ENCODE measurements around the gene ECHDC3. TPM values are rescaled to one million over a fixed set of nuclear protein-coding genes. Genes with fewer than 3 reads are reported as not detected.
A peak's percentile ranks its signal among the peaks of the same experiment; 100 is the strongest.
"Not testable (repeated sequence)": the region's sequence is repeated elsewhere in the genome, so short reads cannot be mapped to it uniquely, and the experiment has no call there.

The ECHDC3 gene
- total RNA-seq (ENCODE audit: insufficient read depth, low replicate concordance), result 0.48 TPM

DNA sequence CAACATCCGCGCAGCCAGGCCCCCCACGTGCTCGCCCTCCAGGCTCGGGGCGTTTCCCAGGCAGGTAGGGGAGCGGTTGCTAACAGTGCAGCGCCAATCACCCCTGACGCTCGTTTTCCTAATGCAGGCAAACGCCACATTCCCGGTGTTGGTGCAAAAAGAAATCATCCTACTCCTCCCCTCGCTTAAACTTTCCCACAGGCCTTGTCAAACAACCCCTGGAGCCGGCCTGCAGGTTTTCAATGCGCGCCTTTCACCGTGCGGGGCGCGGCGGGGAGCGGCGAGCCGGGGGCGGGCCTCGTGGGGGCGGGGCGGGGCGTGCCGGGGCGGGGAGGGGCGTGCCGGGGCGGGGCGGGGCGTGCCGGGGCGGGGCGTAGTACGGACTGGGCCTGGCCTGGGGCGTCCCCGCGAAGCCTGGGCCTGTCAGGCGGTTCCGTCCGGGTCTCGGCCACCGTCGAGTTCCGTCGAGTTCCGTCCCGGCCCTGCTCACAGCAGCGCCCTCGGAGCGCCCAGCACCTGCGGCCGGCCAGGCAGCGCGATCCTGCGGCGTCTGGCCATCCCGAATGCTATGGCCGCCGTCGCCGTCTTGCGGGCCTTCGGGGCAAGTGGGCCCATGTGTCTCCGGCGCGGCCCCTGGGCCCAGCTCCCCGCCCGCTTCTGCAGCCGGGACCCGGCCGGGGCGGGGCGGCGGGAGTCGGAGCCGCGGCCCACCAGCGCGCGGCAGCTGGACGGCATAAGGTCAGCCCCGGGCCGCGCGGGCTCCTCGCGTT is at the start of gene ECHDC3:
Gene ECHDC3 (plus strand): TSS at position 374 of the 770 bp plus-strand sequence. CDS start 195 bp downstream, at position 569.
- peak; percentile 36 for DNase-seq (ENCODE audit: low spot score)

DNA sequence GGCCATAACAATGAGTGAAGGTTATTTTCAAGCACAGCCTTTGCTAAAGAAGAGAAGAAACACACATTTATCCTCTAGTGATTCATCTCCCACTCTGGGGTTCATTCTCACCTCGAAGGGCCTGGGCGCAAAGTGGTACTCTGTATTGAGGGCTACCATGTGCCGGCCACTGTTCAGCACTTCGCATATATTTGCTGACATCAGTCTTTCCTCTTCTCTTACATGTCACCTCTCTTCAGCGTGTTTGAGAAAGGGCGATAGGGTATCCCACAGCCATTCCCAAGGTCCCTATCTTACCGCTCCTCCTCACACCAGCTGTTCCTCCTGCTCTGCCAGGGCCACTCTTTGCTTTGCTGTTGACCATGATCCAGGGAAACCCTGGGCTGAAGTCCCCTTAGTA is 48.8 kb upstream of the ECHDC3 start:
- DNase-seq (ENCODE audit: low spot score), result no peak

GRCh38 chr10:11695779-11696178 is 46.4 kb upstream of the ECHDC3 start:
- DNase-seq (ENCODE audit: low spot score), result no peak

- no peak for DNase-seq (ENCODE audit: low spot score)
Measured at GRCh38 chr10:11697718-11698527, 44.3 kb upstream of the ECHDC3 start.

GRCh38 chr10:11698691-11699549 is 43.3 kb upstream of the ECHDC3 start:
- DNase-seq (ENCODE audit: low spot score), result no peak

DNA sequence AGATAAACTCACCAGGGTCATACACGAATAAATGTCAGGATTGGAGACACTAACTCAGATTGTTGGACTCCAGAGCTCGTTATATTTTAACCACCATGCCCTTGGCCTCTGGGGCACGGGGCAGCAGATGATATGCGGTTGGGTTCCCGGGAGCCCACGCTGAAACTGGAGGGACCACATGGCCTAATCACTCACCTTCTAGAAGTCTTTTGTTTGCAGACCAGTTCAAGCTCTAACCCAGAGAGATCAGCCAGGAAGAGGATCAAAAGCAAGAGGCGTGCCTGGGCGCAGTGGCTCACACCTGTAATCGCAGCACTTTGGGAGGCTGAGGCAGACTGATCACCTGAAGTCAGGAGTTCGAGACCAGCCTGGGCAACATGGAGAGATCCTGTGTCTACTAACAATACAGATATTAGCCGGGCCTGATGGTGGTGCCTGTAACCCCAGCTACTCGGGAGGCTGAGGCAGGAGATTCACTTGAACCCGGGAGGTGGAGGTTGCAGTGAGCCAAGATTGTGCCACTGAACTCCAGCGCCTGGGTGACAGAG is 42.6 kb upstream of the ECHDC3 start:
- no peak for DNase-seq (ENCODE audit: low spot score)

DNA sequence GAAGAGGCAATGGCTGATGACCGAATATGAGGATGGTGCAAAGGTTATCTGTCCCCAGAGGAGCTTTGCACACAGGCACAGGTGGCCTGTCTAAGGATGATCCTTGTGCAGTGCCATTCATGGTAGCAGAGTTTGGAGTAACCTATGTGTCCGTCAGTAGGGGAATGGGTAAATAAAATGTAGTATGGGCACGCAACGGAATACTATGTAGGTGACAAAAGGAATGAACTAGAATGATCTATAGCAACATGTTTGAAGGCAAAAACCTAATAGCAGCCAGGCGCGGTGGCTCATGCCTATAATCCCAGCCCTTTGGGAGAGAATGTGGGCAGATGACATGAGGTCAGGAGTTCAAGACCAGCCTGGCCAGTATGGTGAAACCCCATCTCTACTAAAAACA is 41.6 kb upstream of the ECHDC3 start:
- no peak for DNase-seq (ENCODE audit: low spot score)

DNA sequence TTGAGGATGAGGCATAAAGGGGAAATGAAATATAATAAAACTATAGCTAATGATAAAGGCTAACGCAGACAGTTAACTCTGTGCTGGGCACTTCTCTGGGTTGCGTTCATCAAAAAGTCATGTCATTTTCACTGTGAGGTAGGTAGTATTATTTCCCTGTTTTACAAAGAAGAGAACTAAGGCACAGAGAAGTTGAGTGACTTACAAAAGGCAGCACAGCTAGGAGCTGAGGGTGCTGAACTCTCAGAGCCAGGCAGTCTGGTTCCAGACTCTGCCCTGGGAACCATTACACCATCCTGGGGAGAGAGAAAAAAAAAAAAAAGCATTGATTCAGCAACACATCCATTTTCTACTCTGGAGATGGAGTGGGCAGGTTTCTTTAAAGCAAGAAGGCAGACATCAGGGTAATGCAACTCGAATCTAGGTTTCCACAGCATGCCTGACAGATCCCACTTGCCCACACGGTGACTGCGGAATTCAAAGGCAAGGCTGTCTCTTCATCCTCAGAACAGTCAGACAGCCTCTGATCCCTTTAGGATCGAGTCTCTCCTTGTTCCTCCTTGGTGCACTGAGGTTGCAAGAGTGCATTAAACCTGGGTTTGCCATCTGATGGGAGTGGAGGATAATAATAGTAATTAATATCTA is 40.6 kb upstream of the ECHDC3 start:
- DNase-seq (ENCODE audit: low spot score), result no peak

DNA sequence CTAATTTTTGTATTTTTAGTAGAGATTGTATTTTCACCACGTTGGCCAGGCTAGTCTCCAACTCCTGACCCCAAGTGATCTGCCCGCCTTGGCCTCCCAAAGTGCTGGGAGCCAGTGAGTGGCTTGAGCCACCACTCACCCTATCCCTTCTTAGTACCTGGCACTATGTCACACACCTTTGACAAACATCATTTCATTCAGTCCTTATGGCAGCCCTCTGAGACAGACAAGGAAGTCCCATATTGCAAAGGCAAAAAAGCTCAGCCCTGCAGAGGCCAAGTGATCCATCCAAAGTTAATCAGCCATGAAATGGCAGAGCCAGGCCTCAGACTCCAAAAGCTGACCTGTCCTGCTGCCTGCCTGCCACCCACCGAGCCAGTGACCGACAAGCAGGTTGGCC is 39.9 kb upstream of the ECHDC3 start:
- no peak for DNase-seq (ENCODE audit: low spot score)

DNA sequence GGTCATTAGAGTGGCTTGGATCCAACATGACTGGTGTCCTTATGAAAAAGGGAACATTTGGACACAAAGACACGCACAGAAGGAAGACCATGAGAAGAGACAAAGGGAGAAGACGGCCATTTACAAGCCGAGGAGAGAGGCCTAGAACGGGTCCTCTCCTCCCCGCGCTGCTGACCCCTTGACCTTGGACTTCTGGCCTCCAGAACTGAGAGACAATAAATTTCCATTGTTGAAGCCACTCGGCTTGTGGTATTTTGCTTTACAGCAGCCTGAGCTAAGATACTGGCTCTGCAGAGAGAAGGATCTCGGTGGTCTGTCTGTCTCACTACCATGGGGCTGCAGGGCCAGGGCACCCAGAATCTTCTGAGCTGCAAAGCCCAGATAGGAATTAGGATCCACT is 38.1 kb upstream of the ECHDC3 start:
- no peak for DNase-seq (ENCODE audit: low spot score)

DNA sequence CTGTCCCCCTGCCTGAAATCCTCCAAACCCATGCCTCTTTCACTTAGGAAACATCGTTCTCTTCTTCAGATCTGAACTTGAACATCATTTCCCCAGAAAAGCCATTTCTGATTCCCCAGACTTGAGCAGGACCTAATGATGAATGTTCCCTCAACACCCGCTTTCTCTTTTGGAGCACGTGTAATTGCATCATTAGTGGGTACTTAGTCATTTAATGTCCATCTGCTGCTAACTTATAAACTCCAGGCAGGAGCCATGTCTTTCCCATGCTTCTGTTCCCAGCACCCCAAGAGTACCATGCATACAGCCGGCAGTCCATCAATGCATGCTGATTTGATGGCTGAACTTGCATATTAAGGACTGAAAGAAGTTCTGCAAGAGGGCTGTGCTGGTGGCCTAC is 36.5 kb upstream of the ECHDC3 start:
- DNase-seq (ENCODE audit: low spot score), result no peak

DNA sequence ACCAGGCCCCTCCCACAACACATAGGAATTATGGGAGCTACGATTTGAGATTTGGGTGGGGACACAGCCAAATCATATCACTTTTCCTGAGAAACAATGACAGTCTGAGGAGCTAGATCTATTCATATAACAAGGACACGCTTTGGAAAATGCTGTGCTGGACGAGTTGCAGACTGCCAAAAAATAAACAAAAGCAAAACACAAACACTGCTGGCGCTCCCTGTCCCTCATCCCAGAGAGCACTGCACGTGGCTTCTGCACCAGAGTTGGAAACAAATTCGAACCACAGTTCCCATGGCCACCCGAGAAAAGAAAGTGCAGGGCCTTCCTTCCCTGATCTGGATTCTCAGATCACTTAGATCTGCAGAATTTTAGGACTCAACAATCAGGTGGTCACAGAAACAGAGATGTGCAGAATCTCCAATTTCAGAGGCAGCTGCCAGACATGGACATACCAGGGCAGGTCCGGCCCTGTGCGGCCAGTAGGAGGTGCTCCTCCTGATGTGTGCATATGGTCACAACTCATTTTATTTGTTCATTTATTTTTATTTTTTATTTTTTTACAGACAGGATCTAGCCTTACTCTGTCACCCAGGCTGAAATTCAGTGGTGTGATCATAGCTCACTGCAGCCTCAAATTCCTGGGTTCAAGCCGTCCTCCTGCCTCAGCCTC is 35.2 kb upstream of the ECHDC3 start:
- no peak for DNase-seq (ENCODE audit: low spot score)

DNA sequence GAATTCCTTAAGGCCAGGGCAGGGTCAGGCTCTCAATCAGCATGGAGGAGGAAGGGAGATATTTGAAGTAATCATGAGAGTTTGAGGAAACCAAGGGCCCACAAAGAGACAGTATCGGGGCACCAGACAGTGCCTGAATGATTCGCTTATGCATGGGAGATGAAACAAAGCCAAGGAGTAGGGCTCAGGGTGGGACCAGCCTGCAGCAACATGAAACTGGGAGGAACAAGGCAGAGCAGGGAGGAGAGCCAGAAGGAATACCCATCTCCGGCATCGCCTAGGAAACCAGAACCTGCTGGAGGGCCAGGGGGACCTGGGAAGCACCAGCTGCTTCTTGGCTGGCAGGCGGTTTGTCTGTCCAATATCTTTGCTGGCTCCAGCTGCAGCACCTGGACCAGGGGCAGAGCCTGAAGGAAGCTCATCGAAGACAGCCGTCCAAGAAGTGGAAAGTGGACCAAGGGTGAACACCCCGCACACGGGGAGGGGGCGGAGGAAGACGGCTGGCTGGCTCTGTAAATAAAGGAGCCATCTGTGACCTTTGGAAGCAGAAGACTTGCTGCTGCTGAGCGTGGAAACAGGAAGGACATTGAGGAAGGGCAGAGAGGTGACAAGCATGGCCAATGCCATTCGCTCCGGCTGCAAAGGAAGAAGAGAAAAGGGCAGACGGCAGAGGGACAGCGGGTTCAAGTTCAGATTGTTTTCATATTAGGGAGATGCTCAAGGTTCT is 34.4 kb upstream of the ECHDC3 start:
- DNase-seq (ENCODE audit: low spot score), result no peak

DNA sequence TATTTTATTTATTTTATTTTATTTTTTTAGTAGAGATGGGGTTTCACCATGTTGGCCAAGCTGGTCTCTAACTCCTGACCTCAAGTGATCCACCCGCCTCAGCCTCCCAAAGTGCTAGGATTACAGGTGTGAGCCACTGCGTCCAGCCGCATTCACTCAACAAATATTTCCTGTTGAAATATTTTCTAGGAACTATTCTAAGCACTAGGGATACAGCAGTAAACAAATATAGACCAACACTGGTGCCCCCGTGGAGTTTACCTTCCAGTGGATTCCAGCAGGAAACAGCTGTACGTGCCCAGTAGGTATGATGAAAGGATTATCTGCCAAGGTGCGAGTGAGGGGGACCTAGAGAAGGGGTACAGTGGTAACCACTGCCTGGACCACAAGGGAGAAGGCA is 33.4 kb upstream of the ECHDC3 start:
- not testable (repeated sequence) for DNase-seq (ENCODE audit: low spot score)

- peak; percentile 17 for DNase-seq (ENCODE audit: low spot score)
Measured at GRCh38 chr10:11712744-11713143, 29.4 kb upstream of the ECHDC3 start.

GRCh38 chr10:11713186-11713743 is 28.9 kb upstream of the ECHDC3 start:
- peak; percentile 51 for DNase-seq (ENCODE audit: low spot score)

DNA sequence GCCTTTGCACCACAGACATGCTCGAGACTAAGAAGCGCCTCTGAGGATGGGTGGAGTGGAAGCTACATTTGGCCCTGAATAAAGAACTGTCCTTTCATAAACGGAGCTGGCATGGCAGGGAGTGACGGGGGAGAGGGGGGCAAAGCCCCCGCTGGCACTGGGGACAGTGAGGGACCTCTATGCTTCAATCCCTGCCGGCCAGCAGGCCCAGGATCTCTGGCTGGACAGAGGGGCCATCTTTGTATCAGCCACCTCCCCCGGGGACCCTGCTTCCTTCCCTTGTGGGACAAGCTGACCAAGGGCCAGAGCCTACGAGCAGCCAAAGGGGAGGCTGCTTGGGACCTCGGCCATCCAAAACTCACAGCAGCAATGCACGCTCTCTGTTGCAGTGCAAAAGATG is 28.2 kb upstream of the ECHDC3 start:
- DNase-seq (ENCODE audit: low spot score), result no peak

DNA sequence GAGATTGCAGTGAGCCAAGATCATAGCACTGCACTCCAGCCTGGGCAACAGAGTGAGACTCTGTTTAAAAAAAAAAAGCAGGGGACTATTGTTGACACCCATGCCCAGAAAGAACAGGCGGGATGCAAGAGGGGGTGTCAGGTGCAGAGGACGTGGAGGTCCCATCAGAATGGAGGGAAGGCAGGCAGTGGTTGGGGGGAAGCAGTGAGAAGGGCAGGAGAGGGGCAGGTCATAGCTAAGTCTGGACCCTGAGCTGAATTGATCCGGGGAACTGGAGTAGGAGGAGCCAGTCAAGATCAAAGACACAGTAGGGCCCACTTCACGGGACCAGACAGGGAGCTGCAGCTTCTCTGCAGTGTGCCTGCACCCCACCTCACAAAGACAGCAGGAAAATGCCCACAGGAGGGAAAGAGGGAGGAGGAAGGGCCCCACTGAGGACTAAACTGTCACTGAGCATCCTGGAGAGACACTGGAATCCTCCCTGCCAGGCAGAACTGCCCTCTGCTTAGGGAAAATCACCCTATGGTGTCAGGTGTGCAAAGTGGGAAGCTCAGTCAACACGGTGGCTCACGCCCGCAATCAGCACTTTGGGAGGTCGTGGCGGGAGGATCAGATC is 27.3 kb upstream of the ECHDC3 start:
- no peak for DNase-seq (ENCODE audit: low spot score)
